Measurements from ENCODE around the gene CARS1.

The CARS1 gene

DNA sequence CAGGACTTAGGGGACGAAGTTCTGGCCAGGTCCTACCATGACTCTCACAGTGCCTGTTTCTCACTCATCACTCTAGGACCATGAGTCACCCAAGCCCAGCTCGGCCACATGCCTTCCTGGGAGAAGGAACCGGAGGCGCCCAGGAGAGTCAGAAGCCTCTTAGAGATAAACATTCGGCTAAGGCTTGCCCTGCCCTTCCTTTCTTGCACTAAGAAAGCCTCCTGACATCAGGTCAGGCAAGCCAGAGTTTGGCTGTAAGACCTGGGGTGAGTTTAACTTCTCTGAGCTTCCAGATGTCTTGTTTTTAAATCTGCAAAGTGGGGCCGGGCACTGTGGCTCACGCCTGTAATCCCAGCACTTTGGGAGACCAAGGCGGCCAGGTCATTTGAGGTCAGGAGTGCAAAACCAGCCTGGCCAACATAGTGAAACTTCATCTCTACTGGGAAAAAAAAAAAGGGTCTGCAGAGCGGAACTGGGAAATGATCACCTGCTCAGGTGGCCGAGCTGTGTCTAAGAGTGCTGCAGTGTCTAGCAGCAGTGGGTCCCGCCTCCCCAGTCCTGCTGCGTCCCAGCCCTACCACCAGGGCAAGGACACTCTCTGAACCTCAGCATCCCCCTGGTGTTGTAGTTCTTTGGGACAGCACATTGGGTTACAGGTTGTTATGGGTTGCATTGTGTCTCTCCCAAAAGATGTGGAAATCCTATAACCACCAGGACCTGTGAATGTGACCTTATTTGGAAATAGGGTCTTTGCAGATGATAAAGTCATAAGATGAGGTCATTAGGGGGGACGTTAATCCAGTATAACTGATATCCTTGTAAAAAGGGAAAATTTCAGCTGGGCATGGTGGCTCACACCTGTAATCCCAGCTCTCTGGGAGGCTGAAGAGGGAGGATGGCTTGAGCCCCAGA, 1.8 kb upstream of the CARS1 start:
- peak; percentile 76 for DNase-seq

DNA sequence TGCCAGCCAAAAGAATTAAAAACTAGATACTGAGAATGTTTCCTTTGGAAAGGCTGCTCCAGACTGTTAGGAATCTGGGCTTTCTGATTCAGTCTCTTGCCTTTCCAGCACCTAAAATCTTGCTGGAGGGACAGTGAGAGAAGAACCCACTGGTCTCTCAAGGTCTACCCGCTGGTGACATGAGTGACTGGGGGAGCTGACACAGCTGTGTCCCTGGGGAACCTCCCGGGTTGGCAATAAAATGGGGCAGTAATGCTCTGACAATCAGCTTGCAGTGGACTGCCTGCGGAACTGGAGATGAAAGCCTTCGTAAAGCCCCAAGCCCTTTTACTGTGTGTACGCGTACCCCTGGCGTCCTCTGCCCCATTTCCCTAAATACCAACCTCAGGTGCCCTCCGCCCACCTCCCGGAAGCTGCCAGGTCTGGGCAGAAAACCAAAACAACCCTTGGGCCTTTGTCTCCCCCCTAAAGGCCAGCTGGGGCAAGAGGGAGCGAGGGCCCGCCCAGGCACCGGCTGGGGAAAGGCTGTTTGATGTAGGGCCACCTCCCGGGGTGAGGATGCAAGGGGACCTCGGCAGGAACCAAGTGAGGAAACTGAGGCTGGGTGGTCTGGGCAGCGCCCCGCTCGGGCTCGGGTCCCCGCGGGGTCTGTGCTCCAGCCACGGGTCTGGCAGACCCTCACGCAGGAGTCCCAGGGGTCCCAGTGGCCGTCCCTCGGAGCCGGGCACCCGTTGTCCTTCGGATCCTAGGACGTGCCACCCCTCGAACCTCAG, 741 bp downstream of the CARS1 start:
- peak; percentile 55 for DNase-seq

DNA sequence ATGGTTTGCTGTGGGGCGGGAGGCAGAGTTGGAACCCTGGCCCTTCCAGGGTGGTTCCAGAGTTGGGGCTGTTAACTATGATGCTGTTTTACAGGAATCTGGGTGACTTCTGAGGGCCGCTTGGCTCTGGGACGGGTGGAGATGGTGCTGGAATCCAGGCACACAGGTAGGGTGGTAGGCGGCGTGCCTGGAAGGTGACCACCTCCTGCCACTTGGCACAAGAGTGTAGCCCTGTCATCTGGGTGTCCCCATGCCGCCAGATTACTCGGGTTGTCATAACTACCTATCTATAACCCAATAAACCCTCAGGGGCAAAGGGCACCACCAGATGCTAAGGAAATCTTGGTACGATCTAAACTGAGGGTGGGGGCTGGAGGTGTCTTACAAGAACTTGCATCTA, 1.3 kb downstream of the CARS1 start:
- no peak for DNase-seq

DNA sequence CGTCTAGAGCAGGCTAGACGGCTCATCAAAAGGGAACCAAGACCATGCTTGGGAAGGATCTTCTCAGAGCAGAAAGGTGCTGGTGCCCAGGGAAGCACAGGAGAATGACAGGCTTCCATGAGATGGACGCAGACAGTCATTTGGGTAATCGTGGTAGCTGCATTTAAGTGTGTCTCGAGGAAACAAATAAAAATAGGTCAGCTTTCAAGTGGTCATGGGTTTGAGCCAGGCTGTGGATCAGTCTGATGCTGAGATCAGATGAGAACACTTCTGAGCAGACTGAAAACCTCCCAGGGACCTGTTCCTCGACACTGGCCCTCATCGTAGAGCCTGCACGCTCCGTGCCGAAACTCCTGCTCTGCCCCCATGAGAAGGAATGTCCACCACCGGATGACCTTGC, 4.7 kb downstream of the CARS1 start:
- DNase-seq = no peak

DNA sequence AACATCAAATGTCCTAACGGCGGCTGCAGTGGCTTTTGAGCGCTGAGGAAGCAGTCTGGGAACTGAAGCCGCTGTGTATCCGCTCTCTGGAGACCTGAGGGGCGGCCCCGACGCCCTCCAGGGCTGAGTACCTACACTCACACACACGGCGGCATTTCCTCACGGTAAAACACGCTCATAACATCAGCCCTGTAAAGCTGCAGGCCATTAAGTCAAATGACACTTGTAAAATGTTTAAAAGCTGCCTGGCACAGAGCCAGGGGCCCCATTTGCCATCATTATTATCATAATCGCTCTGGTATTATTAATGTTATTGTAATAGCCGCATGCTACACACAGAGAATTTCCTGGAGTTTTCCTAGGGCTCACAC, 5.1 kb downstream of the CARS1 start:
- DNase-seq = peak; percentile 58

DNA sequence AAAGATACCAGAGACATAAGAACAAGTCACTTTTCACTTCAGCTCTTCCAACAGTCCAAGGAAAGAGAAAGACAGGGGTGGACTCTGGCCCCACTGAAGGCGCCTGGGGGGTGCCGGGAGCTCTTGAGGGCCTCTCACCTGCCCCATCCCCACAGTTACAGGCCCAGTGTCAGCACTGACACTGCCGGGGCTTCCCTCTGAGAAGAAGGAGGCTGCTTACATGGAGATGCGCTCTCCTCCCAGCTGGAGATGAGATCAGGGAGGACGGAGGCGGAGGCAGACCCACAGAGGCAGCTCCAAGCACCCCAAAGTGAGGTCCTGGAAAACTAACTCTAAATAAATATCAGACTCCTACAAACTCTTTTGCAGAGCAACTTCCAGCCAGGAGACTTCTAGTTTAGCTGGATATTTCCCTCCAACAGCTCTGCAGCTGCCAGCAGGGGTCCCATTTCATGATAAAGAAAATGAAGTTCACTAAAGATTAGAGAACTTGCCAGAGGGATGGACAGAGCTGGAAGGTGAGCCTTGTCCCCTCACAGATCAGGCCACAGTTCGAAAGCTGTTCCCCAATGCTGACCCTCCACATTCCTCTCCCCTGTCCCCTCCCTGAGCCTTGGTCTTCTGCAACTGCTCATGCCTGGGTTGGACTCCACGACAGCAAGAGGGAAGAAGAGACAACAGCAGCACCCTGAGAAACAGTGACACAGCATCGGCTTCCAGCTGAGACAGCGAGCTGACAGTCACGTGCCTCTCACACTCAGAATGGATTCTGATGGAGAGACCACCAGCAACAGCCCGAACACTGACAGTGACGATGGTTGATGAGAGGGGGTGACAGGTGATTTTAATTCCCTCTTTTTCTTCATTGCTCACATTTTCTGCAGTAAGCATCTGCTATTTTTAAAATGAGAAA, 5.8 kb downstream of the CARS1 start:
- peak; percentile 37 for DNase-seq

DNA sequence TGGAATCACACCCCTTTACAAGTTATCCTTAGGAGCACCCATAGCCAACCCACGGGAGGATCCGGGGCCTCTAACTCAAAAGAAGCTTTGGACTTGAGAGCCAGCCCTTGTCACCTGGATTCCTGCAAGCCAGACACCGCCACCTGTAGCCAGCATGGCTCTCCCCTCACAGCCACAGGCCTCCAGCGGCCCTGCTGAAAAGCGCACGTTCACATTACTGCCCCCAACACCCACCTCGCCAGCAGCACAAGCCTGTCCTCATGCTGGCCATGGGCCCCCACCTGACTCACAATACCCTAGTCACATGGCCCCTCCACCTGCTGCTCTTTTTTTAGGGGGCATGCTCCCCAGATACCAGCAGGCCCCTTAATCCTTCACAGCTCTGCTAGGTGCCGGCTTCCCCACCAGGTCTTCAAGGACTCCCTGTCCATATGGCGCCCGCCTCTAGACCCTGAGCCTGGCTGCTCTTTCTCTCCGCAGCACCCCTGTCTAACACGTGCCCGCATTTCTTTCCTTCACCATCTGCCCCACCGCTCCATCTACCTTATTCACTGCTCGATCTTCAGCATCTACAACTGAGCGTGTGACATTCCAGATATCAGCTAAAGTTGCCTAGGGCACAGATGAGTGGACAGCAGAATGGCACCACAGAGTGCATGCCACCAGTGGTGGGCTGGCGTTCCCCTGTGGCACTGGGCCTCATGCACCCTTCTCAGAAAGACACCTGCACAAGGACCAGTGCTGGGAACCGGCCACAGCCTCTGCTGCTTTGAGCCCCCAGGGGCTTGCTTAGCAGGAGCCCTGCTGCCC, 6.6 kb downstream of the CARS1 start:
- peak; percentile 41 for DNase-seq

- peak; percentile 92 for DNase-seq
These were observed 7.6 kb downstream of the CARS1 start for GRCh38 chr11:3049430-3050243.

DNA sequence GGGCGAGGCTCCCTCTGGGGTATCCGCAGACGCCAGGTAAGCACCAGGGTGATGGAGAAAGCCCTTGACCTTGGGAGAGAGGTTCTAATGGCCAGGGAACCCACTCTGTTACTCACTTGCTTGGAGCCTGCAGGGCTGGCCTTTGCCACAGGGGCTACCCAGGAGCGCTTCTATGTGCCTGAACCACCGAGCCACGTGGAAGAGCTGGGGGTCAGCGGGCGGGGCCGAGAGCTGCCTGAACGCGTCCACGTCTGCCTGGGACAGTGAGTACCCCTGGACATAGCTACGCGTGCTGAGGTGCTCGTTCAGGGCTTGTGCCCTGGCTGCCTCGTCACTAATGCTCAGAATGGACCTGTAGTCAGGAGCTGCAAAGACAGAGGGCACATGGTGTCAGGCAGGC, 9.6 kb downstream of the CARS1 start:
- no peak for DNase-seq

GRCh38 chr11:3046641-3047040, 10.6 kb downstream of the CARS1 start:
- no peak for DNase-seq

DNA sequence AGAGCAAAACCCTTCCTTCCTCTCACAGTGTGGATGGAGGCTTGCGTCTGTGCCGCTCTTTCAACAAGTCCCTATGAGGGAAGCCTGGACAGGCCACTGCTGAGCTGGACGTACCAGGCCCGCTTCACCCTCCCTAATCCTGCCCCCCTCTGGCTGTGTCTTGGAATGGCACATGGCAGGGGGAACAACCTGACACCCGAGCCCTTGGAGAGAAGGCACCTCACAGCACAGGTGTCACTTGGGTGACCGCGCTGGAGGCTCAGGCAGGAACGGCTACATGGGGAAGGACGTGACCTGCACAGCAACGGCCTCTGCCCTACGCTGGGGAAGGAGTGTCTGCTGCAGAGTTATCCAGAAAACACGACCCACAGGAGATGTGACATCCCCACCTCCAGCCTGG, 11.0 kb downstream of the CARS1 start:
- DNase-seq = no peak

GRCh38 chr11:3044915-3045314, 12.3 kb downstream of the CARS1 start:
- DNase-seq = no peak

DNA sequence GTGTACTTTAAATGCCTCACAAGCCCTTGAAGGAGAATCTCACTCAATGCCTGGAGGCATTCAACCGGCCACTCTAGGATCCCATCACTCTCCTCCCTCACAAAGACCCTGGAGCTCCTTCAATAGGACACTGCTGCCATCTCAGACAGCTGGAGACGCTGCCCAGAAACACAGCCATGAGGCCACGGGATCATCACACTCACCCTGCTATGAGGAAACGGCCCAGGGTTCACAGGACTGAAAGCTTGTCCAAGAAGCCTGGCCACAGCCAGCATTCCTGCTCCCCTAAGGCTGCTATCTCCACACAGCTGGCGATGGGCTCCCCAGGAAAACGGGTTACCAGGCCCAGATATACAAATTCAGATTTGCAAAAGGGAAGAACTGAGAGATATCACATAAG, 13.2 kb downstream of the CARS1 start:
- no peak for DNase-seq

DNA sequence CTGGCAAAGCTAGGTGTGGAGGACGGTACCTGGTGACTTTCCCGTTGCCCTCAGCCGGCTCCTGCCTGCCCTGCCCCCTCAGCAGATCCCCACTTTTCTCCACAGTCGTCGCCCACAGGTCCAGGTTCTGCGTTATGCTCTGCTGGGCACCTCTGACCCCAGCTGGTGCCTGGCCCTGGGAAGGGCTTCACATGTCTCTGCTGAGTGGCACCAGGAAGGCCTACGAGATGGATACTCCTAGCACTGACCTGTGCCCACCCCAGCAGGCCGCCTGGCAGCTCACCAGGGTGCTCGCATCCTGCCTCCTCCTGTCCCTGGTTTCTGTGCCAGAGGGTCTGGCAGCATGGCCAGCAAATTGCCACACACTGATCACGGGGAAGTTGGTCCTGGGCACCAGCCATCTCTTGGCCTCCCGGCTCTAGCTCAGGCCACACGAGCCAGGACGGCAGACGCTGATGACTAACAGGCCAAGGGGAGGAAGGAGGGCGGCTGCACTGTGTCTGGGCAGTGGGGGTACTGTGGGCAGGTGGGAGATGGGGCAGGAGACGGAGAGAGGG, 13.8 kb downstream of the CARS1 start:
- no peak for DNase-seq

- DNase-seq = no peak
These were observed 14.5 kb downstream of the CARS1 start for GRCh38 chr11:3042496-3043314.

- no peak for DNase-seq
These were observed 15.4 kb downstream of the CARS1 start for GRCh38 chr11:3041699-3042441.

- DNase-seq = no peak
These were observed 16.3 kb downstream of the CARS1 start for GRCh38 chr11:3040881-3041280.

GRCh38 chr11:3037945-3038271, 19.3 kb downstream of the CARS1 start:
- DNase-seq = no peak
